Vagina (tissue), 2 donors: ENCODE measurements around the gene IMMP2L.

Experiments
- POLR2AphosphoS5 ChIP-seq, 2 donors: sonication (generic); formaldehyde crosslinking; IDR thresholded peaks; one replicate each; pipeline ENCODE4 v1.9.0; 2017; ENCODE audit warnings: antibody characterized with exemption in 2 of 2, mild to moderate bottlenecking in 2 of 2, low read depth in 1 of 2; ENCODE audit not compliant: insufficient read depth in 1 of 2
- TF ChIP-seq, protein P1 (sequence below), 3 experiments: fragments of 450-650 bp in 2 of 3; fragments of 200-600 bp in 1 of 3; sonication (generic) in 1 of 3; IDR thresholded peaks; one replicate each; pipeline ENCODE4 v1.5.1; 2017 to 2019; ENCODE audit warnings: antibody characterized with exemption in 3 of 3, mild to moderate bottlenecking in 2 of 3, moderate library complexity in 2 of 3

DNA sequence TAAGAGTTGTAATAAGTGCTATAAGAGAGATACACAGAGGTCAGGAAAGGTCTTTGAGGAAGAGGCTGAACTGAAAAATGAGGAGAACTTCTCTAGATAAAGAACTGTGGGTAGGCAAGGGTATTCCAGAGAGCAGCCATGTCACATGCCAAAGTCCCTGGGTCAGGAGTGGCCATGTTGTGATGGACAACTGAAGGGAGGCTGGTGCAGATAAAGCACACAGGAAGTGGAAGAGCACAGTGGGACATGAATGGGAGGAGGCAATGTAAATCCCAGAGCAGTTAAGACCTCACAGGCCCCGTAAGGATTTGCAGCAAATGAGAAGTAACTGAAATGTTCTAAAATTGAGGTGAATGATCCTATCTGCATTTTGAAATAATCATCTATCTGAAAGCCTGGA is 37.2 kb downstream of the IMMP2L start:
- no peak for TF ChIP-seq POLR2AphosphoS5 (IDR thresholded peaks at IDR 0.05; ENCODE audit: insufficient read depth in 1 of 2, low read depth in 1 of 2)
- TF ChIP-seq, protein P1, sequence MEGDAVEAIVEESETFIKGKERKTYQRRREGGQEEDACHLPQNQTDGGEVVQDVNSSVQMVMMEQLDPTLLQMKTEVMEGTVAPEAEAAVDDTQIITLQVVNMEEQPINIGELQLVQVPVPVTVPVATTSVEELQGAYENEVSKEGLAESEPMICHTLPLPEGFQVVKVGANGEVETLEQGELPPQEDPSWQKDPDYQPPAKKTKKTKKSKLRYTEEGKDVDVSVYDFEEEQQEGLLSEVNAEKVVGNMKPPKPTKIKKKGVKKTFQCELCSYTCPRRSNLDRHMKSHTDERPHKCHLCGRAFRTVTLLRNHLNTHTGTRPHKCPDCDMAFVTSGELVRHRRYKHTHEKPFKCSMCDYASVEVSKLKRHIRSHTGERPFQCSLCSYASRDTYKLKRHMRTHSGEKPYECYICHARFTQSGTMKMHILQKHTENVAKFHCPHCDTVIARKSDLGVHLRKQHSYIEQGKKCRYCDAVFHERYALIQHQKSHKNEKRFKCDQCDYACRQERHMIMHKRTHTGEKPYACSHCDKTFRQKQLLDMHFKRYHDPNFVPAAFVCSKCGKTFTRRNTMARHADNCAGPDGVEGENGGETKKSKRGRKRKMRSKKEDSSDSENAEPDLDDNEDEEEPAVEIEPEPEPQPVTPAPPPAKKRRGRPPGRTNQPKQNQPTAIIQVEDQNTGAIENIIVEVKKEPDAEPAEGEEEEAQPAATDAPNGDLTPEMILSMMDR (IDR thresholded peaks at IDR 0.05): no peak
